HepG2 (cell line): ENCODE measurements around the gene GPD1. TPM values are rescaled to one million over a fixed set of nuclear protein-coding genes. Genes with fewer than 3 reads are reported as not detected.
A peak's percentile ranks its signal among the peaks of the same experiment; 100 is the strongest.

Experiments used
- CEBPZ ChIP-seq: IDR thresholded peaks from 2 replicates; pipeline ENCODE4 v1.6.1; 2012; ENCODE audit warnings: low read length, improper control_type of control experiment
- FOXK2 ChIP-seq: fragments of 450-650 bp; IDR thresholded peaks from 2 replicates; pipeline ENCODE4 v1.6.1; 2016
- GPBP1L1 ChIP-seq: sonication (generic); formaldehyde crosslinking; IDR thresholded peaks from 2 replicates; pipeline ENCODE4 v1.5.0; 2020; ENCODE audit warnings: mild to moderate bottlenecking, missing genetic modification reagents
- GPN1 ChIP-seq: sonication (generic); formaldehyde crosslinking; IDR thresholded peaks from 2 replicates; pipeline ENCODE4 v1.5.1; 2020; ENCODE audit warnings: missing genetic modification reagents, borderline replicate concordance
- GRHL1 ChIP-seq: sonication (generic); formaldehyde crosslinking; conservative IDR thresholded peaks from 2 replicates; pipeline ENCODE4 v1.8.0; 2022; ENCODE audit warnings: missing genetic modification reagents
- HCFC1 ChIP-seq: fragments of 150-350 bp; IDR thresholded peaks from 2 replicates; pipeline ENCODE4 v1.6.1; 2014; ENCODE audit warnings: low read depth, low read length
- MTA3 ChIP-seq: sonication (generic); formaldehyde crosslinking; IDR thresholded peaks from 2 replicates; pipeline ENCODE4 v1.4.0; 2020; ENCODE audit warnings: missing genetic modification reagents
- PRDM10 ChIP-seq: sonication (generic); formaldehyde crosslinking; IDR thresholded peaks from 2 replicates; pipeline ENCODE4 v1.4.0; 2020; ENCODE audit warnings: low read depth, missing genetic modification reagents
- RFX5 ChIP-seq: IDR thresholded peaks from 2 replicates; pipeline ENCODE4 v1.6.1; 2011; ENCODE audit warnings: low read depth, low read length, improper control_type of control experiment
- SP1 ChIP-seq, 2 experiments: fragments of 450-650 bp in 1 of 2; sonication (generic) in 1 of 2; formaldehyde crosslinking in 1 of 2; IDR thresholded peaks; 2 replicates each; pipeline versions ENCODE4 v1.4.0 to v1.6.1; 2016 to 2020; ENCODE audit warnings: missing genetic modification reagents in 1 of 2
- TRIM22 ChIP-seq: fragments of 450-650 bp; IDR thresholded peaks from 2 replicates; pipeline ENCODE4 v1.6.1; 2017
- YEATS2 ChIP-seq: sonication (generic); formaldehyde crosslinking; IDR thresholded peaks from 2 replicates; pipeline ENCODE4 v1.4.0; 2020; ENCODE audit warnings: missing genetic modification reagents, borderline replicate concordance
- ZNF556 ChIP-seq: sonication (generic); formaldehyde crosslinking; IDR thresholded peaks from 2 replicates; pipeline ENCODE4 v1.4.0; 2020; ENCODE audit warnings: mild to moderate bottlenecking, missing genetic modification reagents, borderline replicate concordance
- ZNF577 ChIP-seq: sonication (generic); formaldehyde crosslinking; IDR thresholded peaks from 2 replicates; pipeline ENCODE4 v1.4.0; 2020; ENCODE audit warnings: mild to moderate bottlenecking, low read depth, missing genetic modification reagents, borderline replicate concordance
- ZNF75D ChIP-seq: sonication (generic); formaldehyde crosslinking; IDR thresholded peaks from 2 replicates; pipeline ENCODE4 v1.8.1; 2023; ENCODE audit warnings: missing genetic modification reagents, mild to moderate bottlenecking, borderline replicate concordance
- ZNF770 ChIP-seq: sonication (generic); formaldehyde crosslinking; IDR thresholded peaks from 2 replicates; pipeline ENCODE4 v1.5.0; 2020; ENCODE audit warnings: mild to moderate bottlenecking, missing genetic modification reagents
- polyA plus RNA-seq, 8 experiments: library from polyadenylated mRNA; depleted of rRNA in 3 of 8; stranded (reverse) in 7 of 8; unstranded in 1 of 8; fragments of >200 nt; fragmentation: Illumina TruSeq in 4 of 8; extraction: Trizol in 4 of 8; gene quantifications; 2 replicates each; pipeline versions ENCODE4 v1.2.1 to v1.2.3, GENCODE V29; 2011 to 2016; ENCODE audit warnings: low read depth in 4 of 8, missing spikeins in 1 of 8, mixed read lengths in 1 of 8; ENCODE audit not compliant: insufficient read depth in 1 of 8
- total RNA-seq, 5 experiments: library from RNA; depleted of rRNA; stranded (reverse); fragments of >200 nt; fragmentation: Illumina TruSeq; extraction: Trizol; gene quantifications; 2 replicates each; pipeline ENCODE4 v1.2.3, GENCODE V29; 2016; ENCODE audit warnings: low read depth in 1 of 5

The GPD1 gene
- total and polyA plus RNA-seq, 2 of the 13 experiments (the other 11 are each of a cell fraction or from before 2014, with no cell fraction given): 3.7 to 30.6 TPM

- TF ChIP-seq GPBP1L1 (CRISPR knock-in tag): no peak
- no peak for TF ChIP-seq MTA3 (CRISPR knock-in tag)
- no peak for TF ChIP-seq FOXK2
- no peak for TF ChIP-seq ZNF577 (CRISPR knock-in tag)
- peak; percentile 65; the same call in 1 of the 2 replicates for TF ChIP-seq YEATS2
- TF ChIP-seq GPN1 (CRISPR knock-in tag): no peak
- TF ChIP-seq SP1 (IDR thresholded peaks at IDR 0.05): no peak
- no peak for TF ChIP-seq SP1 (CRISPR knock-in tag; IDR thresholded peaks at IDR 0.05)
- TF ChIP-seq RFX5: 0 out of 2 replicates have a peak, but pooled peaks have one; percentile 16
- TF ChIP-seq ZNF770 (CRISPR knock-in tag): no peak
- no peak for TF ChIP-seq GRHL1 (CRISPR knock-in tag)
- TF ChIP-seq CEBPZ: no peak
- no peak for TF ChIP-seq TRIM22
- no peak for TF ChIP-seq PRDM10 (CRISPR knock-in tag)
- TF ChIP-seq ZNF75D (CRISPR knock-in tag): no peak
- TF ChIP-seq ZNF556: no peak
- no peak for TF ChIP-seq HCFC1
These were observed 21.2 kb upstream of the GPD1 start (continued) for GRCh38 chr12:50082644-50083043.
